H9 (cell line): Measurements from ENCODE around the gene PAK6. TPM values are rescaled to one million over a fixed set of nuclear protein-coding genes. Genes with fewer than 3 reads are reported as not detected.

Experiments
- DNase-seq: peaks from one replicate; pipeline ENCODE4 v3.0.0-alpha.2; 2017
- H2AFZ ChIP-seq: one replicate; pipeline ENCODE4 v1.6.1; 2013; ENCODE audit warnings: mild to moderate bottlenecking, low read length, control low read depth, moderate library complexity
- H2AK5ac ChIP-seq: 2 replicates; pipeline ENCODE4 v1.6.1; 2013; ENCODE audit warnings: low read length, control low read depth, mixed read lengths; ENCODE audit not compliant: insufficient read length
- H2BK120ac ChIP-seq: one replicate; pipeline ENCODE4 v1.6.1; 2013; ENCODE audit warnings: low read depth, mild to moderate bottlenecking, low read length, control low read depth, inconsistent platforms; ENCODE audit not compliant: poor library complexity, severe bottlenecking
- H2BK12ac ChIP-seq: 2 replicates; pipeline ENCODE4 v1.6.1; 2013; ENCODE audit warnings: low read length, control low read depth, mixed read lengths, low read depth; ENCODE audit not compliant: insufficient read length
- H2BK15ac ChIP-seq: 2 replicates; pipeline ENCODE4 v1.6.1; 2013; ENCODE audit warnings: low read depth, low read length, control low read depth
- H2BK20ac ChIP-seq: one replicate; pipeline ENCODE4 v1.6.1; 2013; ENCODE audit warnings: low read depth, mild to moderate bottlenecking, low read length, control low read depth, inconsistent platforms; ENCODE audit not compliant: poor library complexity, severe bottlenecking
- H2BK5ac ChIP-seq: 2 replicates; pipeline ENCODE4 v1.6.1; 2013; ENCODE audit warnings: low read length, control low read depth, mixed read lengths; ENCODE audit not compliant: insufficient read length
- H3K14ac ChIP-seq: 2 replicates; pipeline ENCODE4 v1.6.1; 2013; ENCODE audit warnings: low read length, control low read depth; ENCODE audit not compliant: insufficient read depth
- H3K18ac ChIP-seq: 2 replicates; pipeline ENCODE4 v1.6.1; 2013; ENCODE audit warnings: low read depth, mild to moderate bottlenecking, mixed read lengths, low read length, control low read depth; ENCODE audit not compliant: insufficient read length
- H3K23ac ChIP-seq: 2 replicates; pipeline ENCODE4 v1.6.1; 2013; ENCODE audit warnings: low read length, control low read depth, mixed read lengths, low read depth; ENCODE audit not compliant: insufficient read length
- H3K23me2 ChIP-seq: 2 replicates; pipeline ENCODE4 v1.6.1; 2013; ENCODE audit warnings: low read depth, mild to moderate bottlenecking, mixed read lengths, low read length, control low read depth; ENCODE audit not compliant: insufficient read length, poor library complexity, severe bottlenecking
- H3K27ac ChIP-seq: 2 replicates; pipeline ENCODE4 v1.5.1; 2013; ENCODE audit warnings: low read length, control low read depth, mixed read lengths, low read depth; ENCODE audit not compliant: insufficient read length
- H3K27me3 ChIP-seq: 2 replicates; pipeline ENCODE4 v1.6.1; 2013; ENCODE audit warnings: low read length, control low read depth, inconsistent platforms; ENCODE audit not compliant: insufficient read depth
- H3K4ac ChIP-seq: 2 replicates; pipeline ENCODE4 v1.6.1; 2013; ENCODE audit warnings: low read depth, mild to moderate bottlenecking, control low read depth, inconsistent platforms, low read length, moderate library complexity
- H3K4me1 ChIP-seq: 2 replicates; pipeline ENCODE4 v1.6.1; 2013; ENCODE audit warnings: low read length, control low read depth, inconsistent platforms; ENCODE audit not compliant: insufficient read depth
- H3K4me2 ChIP-seq: 2 replicates; pipeline ENCODE4 v1.6.1; 2013; ENCODE audit warnings: low read length, control low read depth, mixed read lengths; ENCODE audit not compliant: insufficient read length, insufficient read depth
- H3K56ac ChIP-seq: 2 replicates; pipeline ENCODE4 v1.6.1; 2013; ENCODE audit warnings: low read depth, mild to moderate bottlenecking, mixed read lengths, low read length, control low read depth; ENCODE audit not compliant: insufficient read length
- H3K79me1 ChIP-seq: 2 replicates; pipeline ENCODE4 v1.6.1; 2013; ENCODE audit warnings: low read depth, mild to moderate bottlenecking, moderate library complexity, low read length, control low read depth, inconsistent platforms; ENCODE audit not compliant: insufficient read depth, poor library complexity, severe bottlenecking
- H3K79me2 ChIP-seq: 2 replicates; pipeline ENCODE4 v1.6.1; 2013; ENCODE audit warnings: low read length, control low read depth, inconsistent platforms; ENCODE audit not compliant: insufficient read depth
- H3K9ac ChIP-seq: 2 replicates; pipeline ENCODE4 v1.6.1; 2013; ENCODE audit warnings: low read length, control low read depth, mixed read lengths; ENCODE audit not compliant: insufficient read length; ENCODE audit errors: extremely low read depth
- H3K9me3 ChIP-seq: one replicate; pipeline ENCODE4 v1.6.1; 2013; ENCODE audit warnings: low read depth, low read length, inconsistent platforms; ENCODE audit not compliant: control insufficient read depth
- H3T11ph ChIP-seq: one replicate; pipeline ENCODE4 v1.6.1; 2013; ENCODE audit warnings: mild to moderate bottlenecking, low read length, control low read depth, inconsistent platforms
- H4K20me1 ChIP-seq: one replicate; pipeline ENCODE4 v1.6.1; 2013; ENCODE audit not compliant: control insufficient read depth, insufficient read length, insufficient read depth
- H4K5ac ChIP-seq: 2 replicates; pipeline ENCODE4 v1.6.1; 2013; ENCODE audit warnings: low read depth, mild to moderate bottlenecking, mixed read lengths, low read length, control low read depth; ENCODE audit not compliant: insufficient read length
- H4K8ac ChIP-seq: replicated peaks from 2 replicates; pipeline ENCODE4 v1.6.1; 2013; ENCODE audit warnings: low read length, control low read depth, mixed read lengths, low read depth; ENCODE audit not compliant: insufficient read length
- H4K91ac ChIP-seq: 2 replicates; pipeline ENCODE4 v1.6.1; 2013; ENCODE audit warnings: low read depth, mild to moderate bottlenecking, moderate library complexity, mixed read lengths, low read length, control low read depth; ENCODE audit not compliant: insufficient read length
- H3K27ac Mint-ChIP-seq, 3 experiments: 2 replicates in 2 of 3; 3 replicates in 1 of 3; pipeline ENCODE4 v1.8.0; 2020 to 2021; ENCODE audit warnings: mixed read lengths in 3 of 3, mild to moderate bottlenecking in 1 of 3, moderate library complexity in 1 of 3
- H3K27me3 Mint-ChIP-seq: 2 replicates; pipeline ENCODE4 v1.8.0; 2021; ENCODE audit warnings: low read depth, mild to moderate bottlenecking, moderate library complexity, mixed read lengths
- H3K36me3 Mint-ChIP-seq, 3 experiments: 2 replicates in 2 of 3; 3 replicates in 1 of 3; pipeline ENCODE4 v1.8.0; 2020 to 2021; ENCODE audit warnings: low read depth in 3 of 3, mixed read lengths in 3 of 3; ENCODE audit not compliant: insufficient read depth in 1 of 3
- H3K4me1 Mint-ChIP-seq, 2 experiments: 2 replicates each; pipeline ENCODE4 v1.8.0; 2020; ENCODE audit warnings: mixed read lengths in 2 of 2
- H3K4me3 Mint-ChIP-seq, 2 experiments: 2 replicates in 1 of 2; 3 replicates in 1 of 2; pipeline ENCODE4 v1.8.0; 2020 to 2021; ENCODE audit warnings: mild to moderate bottlenecking in 2 of 2, mixed read lengths in 2 of 2, moderate library complexity in 1 of 2
- H3K9me3 Mint-ChIP-seq, 2 experiments: 2 replicates in 1 of 2; 3 replicates in 1 of 2; pipeline ENCODE4 v1.8.0; 2020; ENCODE audit warnings: mild to moderate bottlenecking in 2 of 2, mixed read lengths in 2 of 2, moderate library complexity in 1 of 2
- WGBS: extraction: QIAGEN DNeasy Blood & Tissue Kit; methylation state at CpG from one replicate; pipeline ENCODE4 v1.1.7; 2013; ENCODE audit warnings: missing lambda C conversion rate, low lambda C conversion rate, mixed read lengths; ENCODE audit not compliant: insufficient read length; ENCODE audit errors: extremely low coverage; 5-methylcytosine and 5-hydroxymethylcytosine counted together
- total RNA-seq: library from RNA; stranded (reverse); gene quantifications from 2 replicates; pipeline ENCODE4 v1.2.1, GENCODE V29; 2021
- TF ChIP-seq, protein P1 (sequence below): fragments of 200-600 bp; sonication (generic); conservative IDR thresholded peaks from 3 replicates; pipeline ENCODE4 v1.8.0; 2021; ENCODE audit warnings: antibody characterized with exemption, mild to moderate bottlenecking

PAK6 gene
- total RNA-seq, 1 experiment from 2014 or later, result 7.4 TPM

DNA sequence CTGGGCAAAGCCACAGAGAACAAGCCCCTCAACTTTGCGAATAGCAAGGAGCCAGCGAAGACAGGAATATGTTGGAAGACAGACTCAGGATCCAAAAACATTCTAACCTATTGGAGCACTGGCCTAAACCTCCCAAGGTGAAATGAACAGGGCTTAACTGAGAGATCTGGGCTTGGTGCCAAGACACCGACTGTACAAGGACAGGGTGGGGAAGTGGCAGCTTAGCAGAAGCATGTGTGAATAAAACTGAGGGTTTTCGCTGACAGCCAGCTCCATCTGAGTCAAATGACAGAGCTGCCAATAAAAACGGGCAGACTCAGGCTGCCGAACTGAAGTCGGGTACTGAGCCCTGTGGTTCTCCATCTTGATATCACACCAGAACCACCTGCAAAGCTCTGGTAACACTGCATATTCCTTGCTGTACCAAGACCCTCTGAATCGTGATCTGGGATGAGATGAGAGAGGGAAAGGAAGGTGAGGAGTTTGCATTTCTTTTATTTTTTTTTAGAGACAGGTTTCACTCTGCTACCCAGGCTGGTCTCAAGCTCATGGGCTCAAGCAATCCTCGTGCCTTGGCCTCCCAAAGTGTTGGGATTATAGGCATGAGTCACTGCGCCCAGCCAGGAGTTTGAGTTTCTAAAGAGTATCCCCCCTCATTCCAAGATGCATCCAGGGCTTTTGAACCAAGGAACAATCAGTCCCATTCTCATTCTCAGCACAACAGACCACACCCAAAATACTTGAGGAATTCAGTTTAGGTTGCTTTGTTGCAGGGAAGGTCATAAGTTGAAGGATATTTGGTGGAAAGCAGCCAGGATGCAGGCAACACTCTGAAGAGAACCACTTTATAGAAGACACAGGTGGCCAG lies 74.9 kb downstream of the PAK6 start:
- no peaks in the 10 kb centered on the region; the same call in 1 of the 2 replicates for H3K4me1 ChIP-seq
- no peaks in the 10 kb centered on the region for H3K23me2 ChIP-seq
- no peak overlapping the region for H2BK5ac ChIP-seq
- no peak overlapping the region for H2AFZ ChIP-seq
- H2BK15ac ChIP-seq, result no peak overlapping the region
- Mint-ChIP-seq H3K4me3 (no peak overlapping the region), H3K9me3 (no peaks in the 10 kb centered on the region; a peak in 1 of 5 replicates), H3K4me1 (peaks cover 16 to 20% of the 10 kb centered on the region in 2 experiments), H3K36me3 (no peaks in the 10 kb centered on the region), H3K27ac (no peak overlapping the region; a peak in 1 of 7 replicates), H3K27me3 (peaks cover 67% of the 10 kb centered on the region)
- WGBS, result no CpG with 5 or more reads among the region's 10 CpGs
- no peaks in the 10 kb centered on the region for H3K79me1 ChIP-seq
- no peaks in the 10 kb centered on the region for H4K20me1 ChIP-seq
- no peaks in the 10 kb centered on the region for H3K9me3 ChIP-seq
- no peak overlapping the region for H3K23ac ChIP-seq
- TF ChIP-seq, protein P1, sequence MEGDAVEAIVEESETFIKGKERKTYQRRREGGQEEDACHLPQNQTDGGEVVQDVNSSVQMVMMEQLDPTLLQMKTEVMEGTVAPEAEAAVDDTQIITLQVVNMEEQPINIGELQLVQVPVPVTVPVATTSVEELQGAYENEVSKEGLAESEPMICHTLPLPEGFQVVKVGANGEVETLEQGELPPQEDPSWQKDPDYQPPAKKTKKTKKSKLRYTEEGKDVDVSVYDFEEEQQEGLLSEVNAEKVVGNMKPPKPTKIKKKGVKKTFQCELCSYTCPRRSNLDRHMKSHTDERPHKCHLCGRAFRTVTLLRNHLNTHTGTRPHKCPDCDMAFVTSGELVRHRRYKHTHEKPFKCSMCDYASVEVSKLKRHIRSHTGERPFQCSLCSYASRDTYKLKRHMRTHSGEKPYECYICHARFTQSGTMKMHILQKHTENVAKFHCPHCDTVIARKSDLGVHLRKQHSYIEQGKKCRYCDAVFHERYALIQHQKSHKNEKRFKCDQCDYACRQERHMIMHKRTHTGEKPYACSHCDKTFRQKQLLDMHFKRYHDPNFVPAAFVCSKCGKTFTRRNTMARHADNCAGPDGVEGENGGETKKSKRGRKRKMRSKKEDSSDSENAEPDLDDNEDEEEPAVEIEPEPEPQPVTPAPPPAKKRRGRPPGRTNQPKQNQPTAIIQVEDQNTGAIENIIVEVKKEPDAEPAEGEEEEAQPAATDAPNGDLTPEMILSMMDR, result no peak
- H2AK5ac ChIP-seq, result no peak overlapping the region
- DNase-seq, result no peak
- no peak overlapping the region for H3K14ac ChIP-seq
- H2BK20ac ChIP-seq, result no peak overlapping the region
- H2BK12ac ChIP-seq, result no peak overlapping the region
- H3K27ac ChIP-seq, result no peak overlapping the region
- no peaks in the 10 kb centered on the region for H3K27me3 ChIP-seq
- H3K18ac ChIP-seq, result no peak overlapping the region
- no peak overlapping the region for H3K56ac ChIP-seq
- H2BK120ac ChIP-seq, result no peak overlapping the region
- no peak overlapping the region for H3K4me2 ChIP-seq
- no peak overlapping the region for H4K5ac ChIP-seq
- no peak overlapping the region for H3T11ph ChIP-seq
- no peaks in the 10 kb centered on the region for H3K79me2 ChIP-seq
- no peak overlapping the region for H4K8ac ChIP-seq
- H4K91ac ChIP-seq, result no peak overlapping the region
- no peak overlapping the region for H3K4ac ChIP-seq
- H3K9ac ChIP-seq, result no peak overlapping the region
